GM21360 (cell line): Measurements from ENCODE around the gene HELZ.
A peak's percentile ranks its signal among the peaks of the same experiment; 100 is the strongest.

Experiments used
- ATAC-seq: cut with Tn5 transposase; IDR thresholded peaks from one replicate; pipeline ENCODE4 v1.9.1; 2021; ENCODE audit warnings: mild to moderate bottlenecking, moderate library complexity; ENCODE audit not compliant: unreplicated experiment

HELZ gene

GRCh38 chr17:67035131-67036083, 209.6 kb downstream of the HELZ start:
- peak; percentile 49 for ATAC-seq

DNA sequence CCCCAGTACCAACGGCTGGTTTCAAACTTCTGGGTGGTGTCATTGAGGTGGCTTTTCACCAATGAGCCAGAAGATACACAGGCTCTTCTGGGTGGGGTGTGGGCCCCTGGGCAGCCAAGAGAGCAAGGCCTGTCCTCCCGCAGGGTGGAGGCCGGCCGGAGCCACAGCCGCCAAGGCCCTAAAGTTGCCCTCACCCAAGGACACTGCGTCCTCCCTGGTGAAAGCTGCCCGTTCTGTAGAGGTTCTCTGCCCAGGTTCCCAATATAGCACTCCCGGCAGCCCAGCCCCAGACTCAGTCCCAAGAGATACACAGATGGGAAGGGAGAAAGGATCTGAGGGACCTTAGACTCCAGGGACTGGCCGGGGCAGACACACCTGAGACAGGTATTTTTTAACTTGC, 211.4 kb downstream of the HELZ start:
- no peak for ATAC-seq

- no peak for ATAC-seq
These were observed 212.0 kb downstream of the HELZ start for GRCh38 chr17:67032985-67033384.

- ATAC-seq = no peak
These were observed 212.6 kb downstream of the HELZ start for GRCh38 chr17:67032382-67032781.

DNA sequence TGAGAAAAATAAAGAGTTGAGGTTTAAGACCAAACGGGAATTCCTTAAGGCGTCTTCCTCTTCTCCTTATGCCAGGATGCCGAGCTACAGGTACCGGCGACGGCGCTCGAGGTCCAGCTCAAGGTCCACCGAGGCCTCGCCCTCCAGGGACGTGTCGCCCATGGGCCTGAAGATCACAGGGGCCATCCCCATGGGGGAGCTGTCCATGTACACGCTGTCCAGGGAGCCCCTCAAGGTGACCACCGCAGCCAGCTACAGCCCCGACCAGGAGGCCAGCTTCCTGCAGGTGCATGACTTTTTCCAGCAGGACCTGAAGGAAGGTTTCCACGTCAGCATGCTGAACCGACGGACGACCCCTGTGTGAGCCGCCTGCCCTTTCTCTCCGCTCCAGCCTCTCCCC, 214.4 kb downstream of the HELZ start:
- ATAC-seq = no peak

- no peak for ATAC-seq
These were observed 217.9 kb downstream of the HELZ start for GRCh38 chr17:67027031-67027628.

- ATAC-seq = no peak
These were observed 218.7 kb downstream of the HELZ start for GRCh38 chr17:67026341-67026740.

DNA sequence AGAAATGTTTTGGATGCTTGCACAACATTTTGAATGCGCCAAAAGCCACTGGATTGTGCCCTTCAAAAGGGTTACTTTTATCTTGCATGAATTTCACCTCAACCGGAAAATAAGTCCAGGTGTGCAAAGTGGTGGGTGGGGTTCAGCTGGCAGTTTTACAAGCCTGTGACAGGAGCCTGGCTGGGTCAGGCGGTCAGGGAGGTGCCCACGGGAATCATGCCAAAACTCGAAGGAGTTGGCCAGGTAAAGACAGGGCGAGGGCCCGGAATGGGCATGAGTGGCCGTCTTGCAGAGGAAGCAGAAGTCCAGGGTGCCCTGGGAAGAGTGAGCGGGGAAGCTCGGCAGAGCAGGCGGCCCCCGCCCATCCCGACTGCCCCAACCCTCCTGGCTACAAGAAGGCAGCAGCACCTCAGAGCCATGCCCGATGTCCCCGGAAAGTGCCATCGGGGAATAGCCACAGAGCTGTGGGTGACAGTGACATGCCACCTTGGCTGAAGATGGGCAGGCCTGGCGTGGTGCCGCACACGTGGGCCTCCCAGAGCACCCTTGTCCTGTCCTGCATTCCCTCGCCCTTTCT, 219.7 kb downstream of the HELZ start:
- no peak for ATAC-seq

DNA sequence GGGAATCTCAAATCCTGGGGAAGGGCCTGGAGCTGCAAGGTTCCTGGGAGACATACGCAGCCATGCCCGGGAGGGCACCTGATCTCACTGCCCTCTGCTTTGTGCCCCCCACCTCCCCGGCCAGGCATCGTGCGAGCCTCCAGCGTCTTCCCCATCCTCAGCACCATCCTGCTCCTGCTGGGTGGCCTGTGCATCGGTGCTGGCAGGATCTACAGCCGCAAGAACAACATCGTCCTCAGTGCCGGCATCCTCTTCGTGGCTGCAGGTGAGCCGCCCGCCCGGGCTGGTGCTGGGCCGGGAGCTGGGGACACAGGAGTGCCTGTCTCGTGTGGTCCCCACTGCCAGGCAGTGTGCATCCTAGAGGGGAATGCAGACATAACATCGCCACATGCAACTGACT, 220.3 kb downstream of the HELZ start:
- ATAC-seq = no peak

DNA sequence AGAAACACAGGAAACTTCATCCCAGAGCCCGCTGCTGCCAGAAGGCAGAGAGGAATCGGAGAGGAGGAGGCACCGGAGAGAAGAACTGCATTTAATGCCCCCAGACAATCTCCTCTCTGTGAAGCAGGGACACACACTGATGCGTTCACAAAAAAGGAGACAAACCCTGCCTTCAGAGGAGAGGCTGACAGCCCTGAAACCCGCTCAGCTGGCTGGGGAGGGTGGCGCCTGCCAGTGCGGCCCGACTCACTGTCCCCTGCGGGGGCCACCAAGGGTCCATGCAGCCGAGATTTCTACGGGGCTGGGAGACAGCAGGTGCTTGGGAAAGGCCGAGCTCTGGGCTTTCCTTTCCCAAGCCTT, 222.6 kb downstream of the HELZ start:
- ATAC-seq = no peak

- ATAC-seq = no peak
These were observed 223.1 kb downstream of the HELZ start for GRCh38 chr17:67021743-67022450.

- no peak for ATAC-seq
These were observed 223.8 kb downstream of the HELZ start for GRCh38 chr17:67021196-67021595.
